ENCODE results near the gene MYLK2. TPM values are rescaled to one million over a fixed set of nuclear protein-coding genes. Genes with fewer than 3 reads are reported as not detected.

The MYLK2 gene
- total RNA-seq, 2 experiments from 2014 or later: 0.13 to 0.27 TPM

DNA sequence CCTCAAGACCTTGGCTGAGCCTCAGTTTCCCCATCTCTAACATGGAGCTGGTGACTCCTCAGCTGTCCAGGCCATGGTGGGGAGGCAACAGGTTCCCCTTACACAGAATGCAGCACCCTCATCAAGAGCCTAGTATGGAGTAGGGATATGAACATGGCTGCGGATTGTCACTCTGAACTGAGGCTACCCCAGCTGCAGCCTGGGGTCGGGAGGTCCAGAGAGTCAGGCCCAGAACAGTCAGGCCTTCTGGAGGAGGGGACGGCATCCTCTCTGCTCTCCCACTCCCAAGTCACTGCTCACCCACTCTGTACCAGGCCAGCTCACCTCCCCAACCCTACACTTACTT is 27.6 kb downstream of the MYLK2 start:
- peaks cover 19% of the 10 kb centered on the region for H3K27me3 Mint-ChIP-seq
- H3K27ac Mint-ChIP-seq: no peak overlapping the region
- H3K9me3 Mint-ChIP-seq: no peaks in the 10 kb centered on the region
- no peaks in the 10 kb centered on the region for H3K36me3 Mint-ChIP-seq (ENCODE audit: low read depth)
- DNase-seq: no peak
- intact Hi-C loops (cut with micrococcal nuclease): no loop called here
- H3K4me1 Mint-ChIP-seq (ENCODE audit: low read depth): no peaks in the 10 kb centered on the region
- ChIA-PET POLR2A (no interaction called here), CTCF (interaction anchor here (0.9 to 4.5 kb wide), 34 partner anchors 9 to 273 kb away, joined by 3 to 51 read pairs (median 6); partner anchors contain the start of gene PDRG1)
- no peak for ATAC-seq
- TF ChIP-seq, protein P1, sequence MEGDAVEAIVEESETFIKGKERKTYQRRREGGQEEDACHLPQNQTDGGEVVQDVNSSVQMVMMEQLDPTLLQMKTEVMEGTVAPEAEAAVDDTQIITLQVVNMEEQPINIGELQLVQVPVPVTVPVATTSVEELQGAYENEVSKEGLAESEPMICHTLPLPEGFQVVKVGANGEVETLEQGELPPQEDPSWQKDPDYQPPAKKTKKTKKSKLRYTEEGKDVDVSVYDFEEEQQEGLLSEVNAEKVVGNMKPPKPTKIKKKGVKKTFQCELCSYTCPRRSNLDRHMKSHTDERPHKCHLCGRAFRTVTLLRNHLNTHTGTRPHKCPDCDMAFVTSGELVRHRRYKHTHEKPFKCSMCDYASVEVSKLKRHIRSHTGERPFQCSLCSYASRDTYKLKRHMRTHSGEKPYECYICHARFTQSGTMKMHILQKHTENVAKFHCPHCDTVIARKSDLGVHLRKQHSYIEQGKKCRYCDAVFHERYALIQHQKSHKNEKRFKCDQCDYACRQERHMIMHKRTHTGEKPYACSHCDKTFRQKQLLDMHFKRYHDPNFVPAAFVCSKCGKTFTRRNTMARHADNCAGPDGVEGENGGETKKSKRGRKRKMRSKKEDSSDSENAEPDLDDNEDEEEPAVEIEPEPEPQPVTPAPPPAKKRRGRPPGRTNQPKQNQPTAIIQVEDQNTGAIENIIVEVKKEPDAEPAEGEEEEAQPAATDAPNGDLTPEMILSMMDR (IDR thresholded peaks at IDR 0.05): no peak
- no peak overlapping the region for H3K4me3 Mint-ChIP-seq

GRCh38 chr20:31848088-31848999 is 29.2 kb downstream of the MYLK2 start:
- H3K4me3 Mint-ChIP-seq: no peak overlapping the region
- ChIA-PET CTCF (interaction anchor here (1.6 to 4.5 kb wide), 10 partner anchors 15 to 243 kb away, joined by 3 to 51 read pairs (median 8); partner anchors contain the start of gene PDRG1), POLR2A (no interaction called here)
- TF ChIP-seq, protein P1 (IDR thresholded peaks at IDR 0.05): no peak
- peaks cover 19% of the 10 kb centered on the region for H3K27me3 Mint-ChIP-seq
- no peaks in the 10 kb centered on the region for H3K4me1 Mint-ChIP-seq (ENCODE audit: low read depth)
- intact Hi-C loops (cut with micrococcal nuclease): no loop called here
- no peak for ATAC-seq
- no peaks in the 10 kb centered on the region for H3K36me3 Mint-ChIP-seq (ENCODE audit: low read depth)
- no peaks in the 10 kb centered on the region for H3K9me3 Mint-ChIP-seq
- no peak overlapping the region for H3K27ac Mint-ChIP-seq
- no peak for DNase-seq

DNA sequence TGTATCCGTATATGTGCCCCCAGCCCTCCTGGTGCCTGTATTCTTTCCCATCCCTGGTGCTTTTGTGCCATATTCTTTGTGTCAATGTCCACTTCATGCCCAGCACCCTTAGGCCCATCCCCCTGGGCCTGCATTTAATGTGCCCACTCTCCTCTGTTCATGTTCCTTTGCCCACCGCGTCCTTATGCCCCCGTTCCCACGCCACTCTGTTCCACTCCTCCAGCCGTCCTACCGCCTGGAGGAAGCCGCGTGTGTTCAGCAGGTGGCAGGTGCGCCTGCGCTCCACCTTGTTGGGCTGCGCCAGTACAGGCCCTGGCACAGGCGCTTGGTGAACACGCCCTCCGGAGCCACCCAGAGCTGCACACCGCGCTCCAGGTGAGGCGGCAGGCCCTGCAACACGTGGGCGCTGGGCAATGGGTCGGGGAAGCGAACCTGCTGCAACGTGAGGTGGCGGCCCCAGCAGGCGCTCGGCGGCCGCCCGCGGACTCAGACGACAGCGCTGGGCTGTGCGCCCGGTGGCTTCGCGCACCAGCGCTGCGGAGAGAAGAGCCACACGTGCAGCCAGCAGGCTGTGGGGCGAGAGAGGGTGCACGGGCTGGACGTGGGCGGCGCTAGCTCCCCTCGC is 30.3 kb downstream of the MYLK2 start:
- DNase-seq: no peak
- no peaks in the 10 kb centered on the region for H3K9me3 Mint-ChIP-seq
- intact Hi-C loops (cut with micrococcal nuclease): no loop called here
- no peaks in the 10 kb centered on the region for H3K36me3 Mint-ChIP-seq (ENCODE audit: low read depth)
- no peak overlapping the region for H3K4me3 Mint-ChIP-seq
- TF ChIP-seq, protein P1 (IDR thresholded peaks at IDR 0.05): no peak
- no peak overlapping the region for H3K27ac Mint-ChIP-seq
- ATAC-seq: no peak
- ChIA-PET CTCF (interaction anchor here (0.7 to 4.5 kb wide), 10 partner anchors 11 to 302 kb away, joined by 3 to 51 read pairs (median 4); no protein-coding TSS in a partner anchor), POLR2A (interaction anchor here (0.8 kb wide), 1 partner anchor 11 kb away, joined by 3 read pairs; no protein-coding TSS in a partner anchor)
- H3K4me1 Mint-ChIP-seq (ENCODE audit: low read depth): no peaks in the 10 kb centered on the region
- peaks cover 19% of the 10 kb centered on the region for H3K27me3 Mint-ChIP-seq

DNA sequence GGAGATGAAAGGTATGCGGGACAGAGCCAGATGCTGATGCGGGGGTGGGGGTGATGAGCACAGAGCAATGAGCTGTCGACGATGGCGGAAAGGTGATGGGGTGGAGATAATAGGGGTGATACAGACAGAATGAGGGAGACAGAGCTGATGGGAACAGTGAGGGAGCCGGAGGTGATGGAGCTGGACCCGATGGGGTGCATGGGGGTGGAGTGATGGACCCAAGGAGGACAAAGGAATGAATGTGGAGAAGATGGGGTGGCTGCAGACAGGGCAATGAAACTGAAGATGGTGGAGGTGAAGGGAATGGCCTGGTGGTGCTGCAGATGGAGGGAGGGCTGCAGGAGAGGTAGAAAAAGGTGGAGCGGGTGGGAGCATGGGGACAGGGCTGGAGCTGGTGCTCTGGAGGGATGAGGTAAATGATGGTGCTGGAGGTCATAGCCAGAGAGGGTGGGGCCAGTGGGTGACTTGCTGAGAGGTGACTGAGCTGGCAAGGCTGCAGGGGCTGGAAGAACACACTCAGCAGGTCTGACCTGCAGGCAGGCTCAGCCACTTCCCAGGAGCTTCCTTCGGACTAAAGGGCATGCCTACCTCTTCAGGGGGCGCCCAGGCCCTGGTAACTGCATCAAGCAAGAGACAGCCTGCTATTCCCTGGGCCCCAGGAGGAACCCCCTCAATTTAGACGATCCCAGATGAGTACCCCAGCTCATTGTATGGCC is 32.2 kb downstream of the MYLK2 start:
- DNase-seq: no peak
- intact Hi-C loops (cut with micrococcal nuclease): loop anchor here (5.0 kb wide), 1 partner anchor 181 kb away; no protein-coding TSS in a partner anchor
- ChIA-PET POLR2A (no interaction called here), CTCF (interaction anchor here (1.0 to 7.4 kb wide), 20 partner anchors 8 to 240 kb away, joined by 3 to 106 read pairs (median 7); partner anchors contain the start of genes DUSP15, PDRG1 and TTLL9)
- no peaks in the 10 kb centered on the region for H3K9me3 Mint-ChIP-seq
- no peak for ATAC-seq
- no peak overlapping the region for H3K27ac Mint-ChIP-seq
- H3K27me3 Mint-ChIP-seq: peaks cover 19% of the 10 kb centered on the region
- H3K36me3 Mint-ChIP-seq (ENCODE audit: low read depth): no peaks in the 10 kb centered on the region
- no peak overlapping the region for H3K4me3 Mint-ChIP-seq
- H3K4me1 Mint-ChIP-seq (ENCODE audit: low read depth): no peaks in the 10 kb centered on the region
- TF ChIP-seq, protein P1 (IDR thresholded peaks at IDR 0.05): no peak
